ENCODE measurements around the gene PTPRE. TPM values are rescaled to one million over a fixed set of nuclear protein-coding genes. Genes with fewer than 3 reads are reported as not detected.

Gene PTPRE
- total RNA-seq, 1 experiment from 2014 or later, result 3.1 TPM

- TF ChIP-seq ATF3 (CRISPR knock-in tag; conservative IDR thresholded peaks at IDR 0.05) (no peak), ATF1 (CRISPR knock-in tag; IDR thresholded peaks at IDR 0.05) (no peak), ZNF219 (CRISPR knock-in tag; IDR thresholded peaks at IDR 0.05; ENCODE audit: borderline replicate concordance) (no peak), ZNF317 (CRISPR knock-in tag; IDR thresholded peaks at IDR 0.05; ENCODE audit: borderline replicate concordance, low read depth) (no peak), ZNF138 (CRISPR knock-in tag; conservative IDR thresholded peaks at IDR 0.05) (no peak), GTF2I (CRISPR knock-in tag; conservative IDR thresholded peaks at IDR 0.05) (no peak), AFF4 (CRISPR knock-in tag; IDR thresholded peaks at IDR 0.05; ENCODE audit: borderline replicate concordance) (no peak)
Observed at GRCh38 chr10:127976286-127976685, 69.4 kb downstream of the PTPRE start (continued).

- POLR2A ChIA-PET, result no interaction called here
- TF ChIP-seq ATF1 (CRISPR knock-in tag; IDR thresholded peaks at IDR 0.05), result no peak
- no peak for TF ChIP-seq IRF1 (CRISPR knock-in tag; IDR thresholded peaks at IDR 0.05)
- no peak for TF ChIP-seq MAX (CRISPR knock-in tag; IDR thresholded peaks at IDR 0.05)
- no peak for TF ChIP-seq SMAD3 (CRISPR knock-in tag; IDR thresholded peaks at IDR 0.05; ENCODE audit: borderline replicate concordance)
- no peak for TF ChIP-seq GTF2I (CRISPR knock-in tag; conservative IDR thresholded peaks at IDR 0.05)
- TF ChIP-seq TCF7 (CRISPR knock-in tag; IDR thresholded peaks at IDR 0.05; ENCODE audit: low read depth), result no peak
- TF ChIP-seq ZBTB43 (CRISPR knock-in tag; IDR thresholded peaks at IDR 0.05), result no peak
- TF ChIP-seq TEAD1 (CRISPR knock-in tag; IDR thresholded peaks at IDR 0.05), result no peak
- no peak for ATAC-seq
- Mint-ChIP-seq H3K9me3 (peaks cover 13% of the 10 kb centered on the region), H3K27ac (no peak overlapping the region), H3K4me1 (peaks cover 26% of the 10 kb centered on the region), H3K27me3 (ENCODE audit: low read depth) (no peaks in the 10 kb centered on the region), H3K4me3 (no peak overlapping the region), H3K36me3 (peaks cover 3% of the 10 kb centered on the region; the same call in 1 of the 2 replicates)
- CTCF ChIA-PET, result interaction anchor here (0.9 to 2.3 kb wide), 3 partner anchors 35 to 92 kb away, joined by 3 to 6 read pairs (median 4); partner anchors contain the start of gene PTPRE
- DNase-seq (ENCODE audit: low spot score), result no peak
Observed at GRCh38 chr10:127976701-127977356, 69.9 kb downstream of the PTPRE start.

- Mint-ChIP-seq H3K27me3 (ENCODE audit: low read depth) (no peaks in the 10 kb centered on the region), H3K4me1 (peaks cover 26% of the 10 kb centered on the region), H3K4me3 (no peak overlapping the region), H3K36me3 (peaks cover 3% of the 10 kb centered on the region; the same call in 1 of the 2 replicates), H3K27ac (no peak overlapping the region), H3K9me3 (peaks cover 13% of the 10 kb centered on the region)
- ATAC-seq (no peak; the same call in 1 of the 2 replicates), DNase-seq (ENCODE audit: low spot score) (no peak)
- POLR2A ChIA-PET, result no interaction called here
- CTCF ChIA-PET, result interaction anchor here (0.9 to 2.3 kb wide), 3 partner anchors 34 to 92 kb away, joined by 3 to 6 read pairs (median 4); partner anchors contain the start of gene PTPRE
- TF ChIP-seq CDX4 (CRISPR knock-in tag; IDR thresholded peaks at IDR 0.05; ENCODE audit: borderline replicate concordance), result no peak
- TF ChIP-seq ZNF317 (CRISPR knock-in tag; IDR thresholded peaks at IDR 0.05; ENCODE audit: borderline replicate concordance, low read depth), result no peak
- no peak for TF ChIP-seq ERG (CRISPR knock-in tag; IDR thresholded peaks at IDR 0.05)
- no peak for TF ChIP-seq ZNF219 (CRISPR knock-in tag; IDR thresholded peaks at IDR 0.05; ENCODE audit: borderline replicate concordance)
- no peak for TF ChIP-seq STAT6 (CRISPR knock-in tag; conservative IDR thresholded peaks at IDR 0.05; ENCODE audit: low read depth)
- no peak for TF ChIP-seq ELF4 (CRISPR knock-in tag; IDR thresholded peaks at IDR 0.05; ENCODE audit: low read depth)
Observed at GRCh38 chr10:127977357-127978009, 70.6 kb downstream of the PTPRE start.
